ENCODE measurements around the gene GRIN2B. TPM values are rescaled to one million over a fixed set of nuclear protein-coding genes. Genes with fewer than 3 reads are reported as not detected.

The GRIN2B gene
- total and polyA plus RNA-seq, 2 experiments from 2014 or later: not detected

DNA sequence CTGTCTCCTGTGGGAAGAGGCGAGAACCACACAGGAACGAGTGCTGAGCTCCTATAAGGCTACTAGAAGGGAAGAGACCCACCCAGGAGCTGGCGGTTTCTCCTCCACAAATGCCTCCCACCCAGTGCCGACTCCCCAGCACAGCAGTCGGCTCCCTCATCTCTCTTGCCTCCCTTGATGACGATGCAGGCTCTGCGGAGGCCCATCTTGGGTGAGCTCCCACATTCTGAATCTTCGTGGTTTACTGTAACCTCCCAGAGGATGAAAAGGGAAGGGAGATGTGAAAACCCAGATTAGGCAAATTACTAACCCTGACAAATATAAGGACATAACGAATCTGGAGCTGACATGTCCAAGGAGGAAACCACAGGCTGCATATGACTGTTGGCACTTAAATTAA lies 23.8 kb downstream of the GRIN2B start:
- 39 to 40% methylated on average over 9 of the region's 9 CpGs for WGBS, 2 experiments (ENCODE audit: low coverage in 1 of 2, low lambda C conversion rate in 2 of 2, missing lambda C conversion rate in 2 of 2)
- Histone ChIP-seq H3K36me3 (ENCODE audit: low read depth) (no peaks in the 10 kb centered on the region), H3K27ac (no peak overlapping the region), H3K9me2 (ENCODE audit: insufficient read depth) (no peaks in the 10 kb centered on the region), H2AFZ (no peak overlapping the region), H3K9ac (no peak overlapping the region), H3K4me2 (ENCODE audit: unreplicated experiment) (no peak overlapping the region), H3K4me1 (ENCODE audit: insufficient read depth) (no peaks in the 10 kb centered on the region), H4K20me1 (ENCODE audit: insufficient read depth) (no peaks in the 10 kb centered on the region), H3K79me2 (ENCODE audit: insufficient read depth) (no peaks in the 10 kb centered on the region), H3K9me3 (ENCODE audit: low read depth) (no peaks in the 10 kb centered on the region), H3K27me3 (replicated peaks; ENCODE audit: insufficient read depth) (no peaks in the 10 kb centered on the region; the same call in 1 of the 2 replicates), H3K4me3 (no peak overlapping the region), H3F3A (ENCODE audit: insufficient read depth) (no peaks in the 10 kb centered on the region)
- in situ Hi-C loops (cut with MboI): no loop called here
- no peak for TF ChIP-seq EZH2 (IDR thresholded peaks at IDR 0.05; ENCODE audit: insufficient read depth, poor library complexity, severe bottlenecking)
- TF ChIP-seq EZH2phosphoT487 (IDR thresholded peaks at IDR 0.05; ENCODE audit: insufficient read depth, low read depth): no peak
- DNase-seq: no peak

DNA sequence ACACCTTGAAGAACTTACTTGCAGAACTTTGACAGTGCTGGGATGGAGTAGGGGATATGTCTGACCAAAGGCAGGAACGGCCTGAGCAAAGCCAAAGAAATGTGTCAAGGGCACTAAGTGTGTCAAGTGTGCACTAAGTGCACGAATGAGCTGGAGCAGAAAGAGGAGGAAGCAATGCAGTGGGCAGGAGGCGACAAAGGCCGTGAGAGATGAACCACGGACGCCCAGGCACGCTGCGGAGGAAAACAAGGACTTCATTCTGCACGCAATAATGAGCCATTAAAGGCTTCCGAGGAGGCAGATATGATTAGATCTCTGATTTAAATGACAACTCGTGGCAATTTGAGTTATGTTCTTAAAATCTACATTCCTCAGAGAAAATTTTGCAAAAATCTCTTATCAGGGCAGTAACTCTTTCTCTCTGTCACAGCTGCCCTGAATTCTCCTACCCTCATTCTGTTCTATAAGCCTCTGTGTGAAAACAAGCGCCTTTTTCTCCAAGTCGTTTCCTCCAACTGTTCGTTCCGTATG lies 25.3 kb downstream of the GRIN2B start:
- H3K27me3 ChIP-seq (replicated peaks; ENCODE audit: insufficient read depth): no peaks in the 10 kb centered on the region; the same call in 1 of the 2 replicates
- no peak overlapping the region for H2AFZ ChIP-seq
- no peaks in the 10 kb centered on the region for H3K36me3 ChIP-seq (ENCODE audit: low read depth)
- DNase-seq: no peak
- H3K79me2 ChIP-seq (ENCODE audit: insufficient read depth): no peaks in the 10 kb centered on the region
- H3K4me2 ChIP-seq (ENCODE audit: unreplicated experiment): no peak overlapping the region
- H3K9me2 ChIP-seq (ENCODE audit: insufficient read depth): no peaks in the 10 kb centered on the region
- WGBS, 2 experiments (ENCODE audit: low coverage in 1 of 2, low lambda C conversion rate in 2 of 2, missing lambda C conversion rate in 2 of 2): 48 to 56% methylated on average over 15 of the region's 15 CpGs
- H4K20me1 ChIP-seq (ENCODE audit: insufficient read depth): no peaks in the 10 kb centered on the region
- in situ Hi-C loops (cut with MboI): no loop called here
- TF ChIP-seq EZH2phosphoT487 (IDR thresholded peaks at IDR 0.05; ENCODE audit: insufficient read depth, low read depth) (no peak), EZH2 (IDR thresholded peaks at IDR 0.05; ENCODE audit: insufficient read depth, poor library complexity, severe bottlenecking) (no peak)
- H3K9ac ChIP-seq: no peak overlapping the region
- H3K9me3 ChIP-seq (ENCODE audit: low read depth): no peaks in the 10 kb centered on the region
- H3F3A ChIP-seq (ENCODE audit: insufficient read depth): no peaks in the 10 kb centered on the region
- H3K4me1 ChIP-seq (ENCODE audit: insufficient read depth): no peaks in the 10 kb centered on the region
- H3K4me3 ChIP-seq: no peak overlapping the region
- H3K27ac ChIP-seq: no peak overlapping the region

DNA sequence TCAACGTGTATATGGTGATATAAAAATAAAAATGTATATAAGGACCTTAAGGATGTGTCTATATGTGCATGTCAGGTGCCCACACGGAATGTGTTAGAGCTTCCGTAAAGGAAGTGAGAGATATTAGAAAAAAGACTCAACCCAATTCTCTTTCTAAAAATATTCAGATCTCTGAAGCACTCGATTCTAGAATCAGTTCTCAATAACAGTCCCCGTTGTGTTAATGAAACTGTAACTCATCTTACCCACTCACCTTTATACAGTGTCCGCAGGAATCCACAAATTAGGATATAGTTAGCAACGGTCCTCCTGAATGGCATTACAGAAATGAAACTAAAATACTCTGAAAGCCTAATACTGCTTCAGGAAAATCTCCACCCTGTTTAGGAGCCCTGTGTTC lies 29.3 kb downstream of the GRIN2B start:
- TF ChIP-seq EZH2 (IDR thresholded peaks at IDR 0.05; ENCODE audit: insufficient read depth, poor library complexity, severe bottlenecking) (no peak), EZH2phosphoT487 (IDR thresholded peaks at IDR 0.05; ENCODE audit: insufficient read depth, low read depth) (no peak)
- H3K4me2 ChIP-seq (ENCODE audit: unreplicated experiment): no peak overlapping the region
- in situ Hi-C loops (cut with MboI): no loop called here
- no peak overlapping the region for H3K27ac ChIP-seq
- no peaks in the 10 kb centered on the region for H3K36me3 ChIP-seq (ENCODE audit: low read depth)
- H2AFZ ChIP-seq: no peak overlapping the region
- no peak overlapping the region for H3K9ac ChIP-seq
- no peaks in the 10 kb centered on the region for H3K9me2 ChIP-seq (ENCODE audit: insufficient read depth)
- H3K79me2 ChIP-seq (ENCODE audit: insufficient read depth): no peaks in the 10 kb centered on the region
- no peak overlapping the region for H3K4me3 ChIP-seq
- H3K4me1 ChIP-seq (ENCODE audit: insufficient read depth): no peaks in the 10 kb centered on the region
- no peak for DNase-seq
- no peaks in the 10 kb centered on the region for H3F3A ChIP-seq (ENCODE audit: insufficient read depth)
- H3K9me3 ChIP-seq (ENCODE audit: low read depth): no peaks in the 10 kb centered on the region
- no peaks in the 10 kb centered on the region for H3K27me3 ChIP-seq (replicated peaks; ENCODE audit: insufficient read depth)
- 47 to 49% methylated on average over 7 of the region's 7 CpGs for WGBS, 2 experiments (ENCODE audit: low coverage in 1 of 2, low lambda C conversion rate in 2 of 2, missing lambda C conversion rate in 2 of 2)
- no peaks in the 10 kb centered on the region for H4K20me1 ChIP-seq (ENCODE audit: insufficient read depth)

DNA sequence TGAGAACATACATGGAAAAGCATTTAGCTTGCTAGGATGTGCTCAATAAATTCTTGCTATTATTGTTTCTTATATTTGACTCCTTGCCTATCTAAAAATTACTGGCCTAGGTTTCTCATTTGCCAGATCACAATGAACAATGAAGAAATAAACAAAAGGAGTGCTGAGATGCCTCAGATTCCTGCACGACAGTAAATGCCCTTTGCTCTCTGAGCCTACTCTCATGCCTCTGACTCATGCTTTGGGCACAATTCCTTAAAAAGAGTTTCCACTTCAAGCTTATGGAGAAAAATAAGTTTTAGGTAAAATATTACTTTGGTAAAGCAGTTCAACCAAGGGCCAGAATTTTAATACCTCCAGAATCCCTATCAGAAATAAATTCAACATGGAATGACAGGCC lies 30.9 kb downstream of the GRIN2B start:
- no peak overlapping the region for H3K27ac ChIP-seq
- no peaks in the 10 kb centered on the region for H3K27me3 ChIP-seq (replicated peaks; ENCODE audit: insufficient read depth)
- no peak for TF ChIP-seq EZH2 (IDR thresholded peaks at IDR 0.05; ENCODE audit: insufficient read depth, poor library complexity, severe bottlenecking)
- no peak for TF ChIP-seq EZH2phosphoT487 (IDR thresholded peaks at IDR 0.05; ENCODE audit: insufficient read depth, low read depth)
- in situ Hi-C loops (cut with MboI): no loop called here
- no peaks in the 10 kb centered on the region for H4K20me1 ChIP-seq (ENCODE audit: insufficient read depth)
- no peaks in the 10 kb centered on the region for H3K4me1 ChIP-seq (ENCODE audit: insufficient read depth)
- no peak overlapping the region for H3K9ac ChIP-seq
- no peaks in the 10 kb centered on the region for H3K9me3 ChIP-seq (ENCODE audit: low read depth)
- no peak overlapping the region for H3K4me3 ChIP-seq
- H3K79me2 ChIP-seq (ENCODE audit: insufficient read depth): no peaks in the 10 kb centered on the region
- H2AFZ ChIP-seq: no peak overlapping the region
- H3K4me2 ChIP-seq (ENCODE audit: unreplicated experiment): no peak overlapping the region
- no peaks in the 10 kb centered on the region for H3K9me2 ChIP-seq (ENCODE audit: insufficient read depth)
- WGBS, 2 experiments (ENCODE audit: low coverage in 1 of 2, low lambda C conversion rate in 2 of 2, missing lambda C conversion rate in 2 of 2): 0 to 6% methylated on average over 1 of the region's 1 CpG
- peak; percentile 7 for DNase-seq
- no peaks in the 10 kb centered on the region for H3F3A ChIP-seq (ENCODE audit: insufficient read depth)
- H3K36me3 ChIP-seq (ENCODE audit: low read depth): no peaks in the 10 kb centered on the region

DNA sequence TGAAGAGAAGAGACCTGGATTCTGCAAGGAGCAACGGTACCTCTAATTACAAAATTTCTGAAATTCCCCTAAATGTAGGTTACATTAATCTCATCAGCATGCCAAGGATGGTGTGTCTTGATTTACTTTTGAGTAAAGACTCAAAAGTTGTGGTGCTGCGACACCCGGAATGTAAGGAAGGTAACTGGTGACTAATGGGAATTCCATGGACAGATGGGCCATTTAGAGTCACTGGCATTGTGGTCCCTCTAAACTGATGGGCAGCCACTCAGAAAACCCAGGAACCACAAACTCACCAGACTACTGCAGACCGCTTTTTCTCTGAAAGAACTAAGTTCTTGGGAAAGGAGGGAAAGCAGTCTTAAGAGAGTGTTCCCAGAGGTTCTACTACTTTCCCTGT lies 32.8 kb downstream of the GRIN2B start:
- H3K79me2 ChIP-seq (ENCODE audit: insufficient read depth): no peaks in the 10 kb centered on the region
- H3K4me1 ChIP-seq (ENCODE audit: insufficient read depth): no peaks in the 10 kb centered on the region
- H3K9me3 ChIP-seq (ENCODE audit: low read depth): no peaks in the 10 kb centered on the region
- no peak overlapping the region for H2AFZ ChIP-seq
- no peaks in the 10 kb centered on the region for H4K20me1 ChIP-seq (ENCODE audit: insufficient read depth)
- no peaks in the 10 kb centered on the region for H3K36me3 ChIP-seq (ENCODE audit: low read depth)
- H3K4me3 ChIP-seq: no peak overlapping the region
- in situ Hi-C loops (cut with MboI): no loop called here
- TF ChIP-seq EZH2 (IDR thresholded peaks at IDR 0.05; ENCODE audit: insufficient read depth, poor library complexity, severe bottlenecking) (no peak), EZH2phosphoT487 (IDR thresholded peaks at IDR 0.05; ENCODE audit: insufficient read depth, low read depth) (no peak)
- H3K4me2 ChIP-seq (ENCODE audit: unreplicated experiment): no peak overlapping the region
- DNase-seq: no peak
- no peaks in the 10 kb centered on the region for H3F3A ChIP-seq (ENCODE audit: insufficient read depth)
- no peak overlapping the region for H3K27ac ChIP-seq
- H3K27me3 ChIP-seq (replicated peaks; ENCODE audit: insufficient read depth): no peaks in the 10 kb centered on the region
- no peaks in the 10 kb centered on the region for H3K9me2 ChIP-seq (ENCODE audit: insufficient read depth)
- WGBS, 2 experiments (ENCODE audit: low coverage in 1 of 2, low lambda C conversion rate in 2 of 2, missing lambda C conversion rate in 2 of 2): 64 to 73% methylated on average over 4 of the region's 4 CpGs
- no peak overlapping the region for H3K9ac ChIP-seq
